Keratinocyte (primary cell): ENCODE measurements around the gene SDF4. TPM values are rescaled to one million over a fixed set of nuclear protein-coding genes. Genes with fewer than 3 reads are reported as not detected.

Experiments
- DNase-seq: peaks from one replicate; pipeline ENCODE4 v3.0.0-alpha.2; 2011; ENCODE audit warnings: low read depth, missing footprints, low spot score
- FAIRE-seq: peaks from 2 replicates; lab custom pipeline; 2011; peaks lifted over from hg19 to GRCh38; lab: Jason Lieb, UNC
- H2AFZ ChIP-seq: 2 replicates; pipeline ENCODE4 v1.6.0; 2012; ENCODE audit warnings: low read length, control low read depth, inconsistent platforms; ENCODE audit not compliant: control insufficient read depth
- H3K27ac ChIP-seq: 2 replicates; pipeline ENCODE4 v1.5.1; 2011; ENCODE audit warnings: low read length; ENCODE audit not compliant: control insufficient read depth, insufficient read depth
- H3K27me3 ChIP-seq: 3 replicates; pipeline ENCODE4 v1.6.0; 2011; ENCODE audit warnings: low read length; ENCODE audit not compliant: control insufficient read depth, insufficient read depth; ENCODE audit errors: extremely low read depth
- H3K36me3 ChIP-seq, 2 experiments: 2 replicates in 1 of 2; 3 replicates in 1 of 2; pipeline ENCODE4 v1.5.1; 2011; ENCODE audit warnings: low read length in 2 of 2, mild to moderate bottlenecking in 1 of 2; ENCODE audit not compliant: control insufficient read depth in 2 of 2, insufficient read depth in 2 of 2; ENCODE audit errors: extremely low read depth in 1 of 2
- H3K4me1 ChIP-seq: 3 replicates; pipeline ENCODE4 v1.5.1; 2011; ENCODE audit warnings: low read length; ENCODE audit not compliant: control insufficient read depth, insufficient read depth; ENCODE audit errors: extremely low read depth
- H3K4me2 ChIP-seq: 3 replicates; pipeline ENCODE4 v1.6.0; 2011; ENCODE audit warnings: low read depth, low read length; ENCODE audit not compliant: control insufficient read depth, insufficient read depth; ENCODE audit errors: extremely low read depth
- H3K4me3 ChIP-seq, 3 experiments: fragments of 200-600 bp in 1 of 3; sonication (generic) in 1 of 3; 2 replicates in 2 of 3; 3 replicates in 1 of 3; pipeline ENCODE4 v1.5.1; 2011 to 2016; ENCODE audit warnings: low read length in 3 of 3, mild to moderate bottlenecking in 3 of 3, control low read depth in 2 of 3, inconsistent platforms in 1 of 3, low read depth in 1 of 3, mixed read lengths in 1 of 3, mixed run types in 1 of 3, moderate library complexity in 1 of 3; ENCODE audit not compliant: control insufficient read depth in 2 of 3, insufficient read depth in 2 of 3; ENCODE audit errors: extremely low read depth in 1 of 3
- H3K79me2 ChIP-seq: 2 replicates; pipeline ENCODE4 v1.6.0; 2012; ENCODE audit warnings: low read length; ENCODE audit not compliant: control insufficient read depth, insufficient read depth
- H3K9ac ChIP-seq: 3 replicates; pipeline ENCODE4 v1.6.0; 2011; ENCODE audit warnings: low read length; ENCODE audit not compliant: control insufficient read depth, insufficient read depth; ENCODE audit errors: extremely low read depth
- H3K9me1 ChIP-seq: 3 replicates; pipeline ENCODE4 v1.6.0; 2011; ENCODE audit warnings: low read length; ENCODE audit not compliant: control insufficient read depth, insufficient read depth; ENCODE audit errors: extremely low read depth
- H3K9me3 ChIP-seq: 2 replicates; pipeline ENCODE4 v1.5.1; 2012; ENCODE audit warnings: low read depth, low read length; ENCODE audit not compliant: control insufficient read depth
- H4K20me1 ChIP-seq: 3 replicates; pipeline ENCODE4 v1.6.0; 2011; ENCODE audit warnings: low read length; ENCODE audit not compliant: control insufficient read depth, insufficient read depth; ENCODE audit errors: extremely low read depth
- EZH2 ChIP-seq: IDR thresholded peaks from one replicate; pipeline ENCODE4 v1.6.1; 2012; ENCODE audit warnings: inconsistent platforms, mild to moderate bottlenecking, low read length, moderate library complexity
- dilution Hi-C: fragments of 300-500 bp; cut with MboI; formaldehyde crosslinking; loops from one replicate; pipeline ENCODE4 v1.7.0; 2020; ENCODE audit warnings: low sequenced_read_pairs; ENCODE audit not compliant: extremely low pct_ligation_motif_present
- polyA minus RNA-seq, 3 experiments: library from RNA; depleted of rRNA, polyadenylated mRNA; stranded (reverse); fragments of >200 nt; gene quantifications; 1 replicate in 1 of 3; 2 replicates in 1 of 3; 3 replicates in 1 of 3; pipeline ENCODE4 v1.2.3, GENCODE V29; 2011
- polyA plus RNA-seq, 5 experiments: library from polyadenylated mRNA; depleted of rRNA in 3 of 5; stranded (reverse) in 3 of 5; stranded (forward) in 1 of 5; unstranded in 1 of 5; fragments of >200 nt; gene quantifications; 1 replicate in 1 of 5; 2 replicates in 3 of 5; 3 replicates in 1 of 5; pipeline versions ENCODE4 v1.2.1 to v1.2.3, GENCODE V29; 2011 to 2012; ENCODE audit warnings: missing spikeins in 2 of 5, low read depth in 1 of 5, low replicate concordance in 1 of 5
- TF ChIP-seq, protein P1 (sequence below), 3 experiments: IDR thresholded peaks in 1 of 3; conservative IDR thresholded peaks in 1 of 3; optimal IDR thresholded peaks in 1 of 3; 2 replicates in 2 of 3; 3 replicates in 1 of 3; pipeline versions ENCODE3 to v1.5.1; 2011; ENCODE audit warnings: low read length in 3 of 3, mild to moderate bottlenecking in 3 of 3, moderate library complexity in 2 of 3, control low read depth in 1 of 3, inconsistent platforms in 1 of 3; ENCODE audit not compliant: insufficient read depth in 2 of 3; ENCODE audit errors: extremely low read depth in 1 of 3

The SDF4 gene, protein sequence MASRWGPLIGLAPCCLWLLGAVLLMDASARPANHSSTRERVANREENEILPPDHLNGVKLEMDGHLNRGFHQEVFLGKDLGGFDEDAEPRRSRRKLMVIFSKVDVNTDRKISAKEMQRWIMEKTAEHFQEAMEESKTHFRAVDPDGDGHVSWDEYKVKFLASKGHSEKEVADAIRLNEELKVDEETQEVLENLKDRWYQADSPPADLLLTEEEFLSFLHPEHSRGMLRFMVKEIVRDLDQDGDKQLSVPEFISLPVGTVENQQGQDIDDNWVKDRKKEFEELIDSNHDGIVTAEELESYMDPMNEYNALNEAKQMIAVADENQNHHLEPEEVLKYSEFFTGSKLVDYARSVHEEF
- polyA plus RNA-seq (63.5 to 103 TPM (median 66.3 TPM) in 3 replicates), polyA minus RNA-seq (25.3 to 111 TPM (median 27.8 TPM) in 3 replicates)
- 139 TPM for polyA plus RNA-seq (2011; ENCODE audit: low read depth)
- polyA plus RNA-seq (2011; cell fraction: cytosol; rRNA removed) = 50.4 and 107 TPM in 2 replicates
- 118 and 153 TPM in 2 replicates for polyA plus RNA-seq (2011; cell fraction: nucleus; rRNA removed)
- 74.7 and 112 TPM in 2 replicates for polyA plus RNA-seq (2012; ENCODE audit: low replicate concordance)
- polyA minus RNA-seq (2011; cell fraction: cytosol; rRNA and poly(A)+ RNA removed) = 104 TPM
- polyA minus RNA-seq (2011; cell fraction: nucleus; rRNA and poly(A)+ RNA removed) = 91.0 and 91.9 TPM in 2 replicates

DNA sequence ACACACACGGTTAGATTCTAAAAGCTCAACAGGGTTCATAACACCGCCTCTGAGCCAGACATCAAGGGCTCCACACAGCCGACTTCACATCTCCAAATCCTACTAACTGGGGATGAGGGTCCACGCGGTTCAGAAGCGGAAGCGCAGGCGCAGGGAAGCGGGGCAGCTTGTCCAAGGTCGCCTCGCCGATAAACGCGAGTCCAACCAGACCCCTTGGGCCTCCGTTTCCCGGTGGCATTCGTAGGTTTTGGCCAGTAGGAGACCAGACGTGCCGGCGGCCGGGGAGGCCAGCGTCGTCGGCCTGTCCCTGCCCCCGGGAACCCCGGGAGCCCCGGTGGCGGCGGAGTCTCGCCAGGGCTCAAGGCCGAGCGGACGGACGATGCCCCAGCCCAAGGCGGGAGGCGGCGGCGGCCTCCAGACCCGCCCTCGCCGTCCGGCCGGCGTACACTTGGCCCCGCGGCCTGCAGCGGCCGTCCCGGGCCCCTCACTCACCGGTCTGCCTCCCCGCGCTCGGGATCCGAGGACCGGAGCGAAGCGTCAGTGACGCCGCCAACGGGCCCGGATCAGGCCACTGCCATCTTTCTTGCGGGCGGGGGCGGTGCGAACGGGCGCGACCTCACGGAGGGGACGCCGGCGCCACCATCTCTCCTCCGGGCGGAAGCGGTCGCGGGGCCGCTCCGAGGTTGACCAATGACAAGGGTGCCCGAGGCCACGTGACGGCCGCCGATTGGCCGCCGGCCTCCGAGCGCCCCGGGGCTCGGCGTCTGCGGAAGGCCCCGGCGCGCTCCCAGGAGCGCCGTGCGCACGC lies at the start of gene SDF4:
Gene SDF4, minus strand, starts transcription at position 602 of the 808 bp plus-strand sequence. CDS start 3,229 bp downstream, outside the sequence.
- no peak for DNase-seq
- Histone ChIP-seq H3K9ac (peak within 1 kb of the TSS; percentile 96), H3K4me1 (peaks cover 8% of the 10 kb centered on the region), H3K9me1 (no peaks in the 10 kb centered on the region), H3K27ac (peak within 1 kb of the TSS; percentile 79), H4K20me1 (no peaks in the 10 kb centered on the region), H3K36me3 (peaks cover 10 to 27% of the 10 kb centered on the region in 2 experiments), H3K9me3 (peaks cover 4% of the 10 kb centered on the region), H2AFZ (peak within 1 kb of the TSS; percentile 68), H3K79me2 (peaks cover 64% of the 10 kb centered on the region), H3K4me2 (peak within 1 kb of the TSS; percentile 92), H3K4me3 (peak within 1 kb of the TSS; percentile 82 to 93 (median 91)), H3K27me3 (no peaks in the 10 kb centered on the region)
- no peak for TF ChIP-seq EZH2
- dilution Hi-C loops = no loop called here
- FAIRE-seq = no peak

DNA sequence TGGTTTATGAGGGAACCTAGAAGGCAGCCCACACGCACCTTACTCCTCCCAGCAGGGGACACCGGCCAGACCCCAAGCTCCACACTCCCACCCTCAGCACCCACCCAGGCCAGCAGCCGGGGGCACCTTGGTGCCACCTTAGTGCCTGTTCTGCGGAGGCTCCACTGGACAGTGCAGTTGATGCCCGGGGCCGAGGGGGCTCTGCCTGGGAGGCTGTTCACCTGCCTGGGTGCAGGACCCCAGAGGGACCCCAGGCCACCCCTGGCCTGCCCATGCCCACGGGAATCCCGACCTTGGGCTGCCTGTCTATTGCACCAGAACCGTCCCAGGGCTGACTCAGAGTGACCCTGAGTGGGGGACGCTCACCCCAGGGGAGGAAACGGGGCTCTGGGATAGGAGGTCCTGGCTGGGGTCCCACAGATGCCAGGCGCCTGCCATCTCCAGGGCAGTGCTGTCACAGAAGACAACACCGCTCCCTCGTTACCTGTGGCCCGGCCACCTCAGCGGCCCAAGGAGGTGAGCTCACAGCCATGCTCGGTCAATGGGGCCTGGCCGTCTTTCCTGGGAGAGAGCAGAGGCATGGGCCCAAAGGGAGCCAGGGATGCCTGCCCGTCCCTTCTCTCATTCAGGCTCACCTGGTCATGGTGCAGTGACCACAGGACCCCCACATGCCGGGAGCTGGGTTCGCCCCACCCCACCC lies 49.1 kb upstream of the SDF4 start:
- no peak for DNase-seq
- Histone ChIP-seq H3K27me3 (no peaks in the 10 kb centered on the region), H4K20me1 (no peaks in the 10 kb centered on the region), H3K9me1 (no peaks in the 10 kb centered on the region), H3K9ac (no peak overlapping the region), H3K4me3 (no peak overlapping the region), H3K79me2 (no peaks in the 10 kb centered on the region), H3K4me1 (peaks cover 12% of the 10 kb centered on the region), H3K36me3 (no peaks in the 10 kb centered on the region), H3K4me2 (no peak overlapping the region), H3K9me3 (no peaks in the 10 kb centered on the region), H3K27ac (no peak overlapping the region), H2AFZ (no peak overlapping the region)
- FAIRE-seq = no peak
- TF ChIP-seq, protein P1, sequence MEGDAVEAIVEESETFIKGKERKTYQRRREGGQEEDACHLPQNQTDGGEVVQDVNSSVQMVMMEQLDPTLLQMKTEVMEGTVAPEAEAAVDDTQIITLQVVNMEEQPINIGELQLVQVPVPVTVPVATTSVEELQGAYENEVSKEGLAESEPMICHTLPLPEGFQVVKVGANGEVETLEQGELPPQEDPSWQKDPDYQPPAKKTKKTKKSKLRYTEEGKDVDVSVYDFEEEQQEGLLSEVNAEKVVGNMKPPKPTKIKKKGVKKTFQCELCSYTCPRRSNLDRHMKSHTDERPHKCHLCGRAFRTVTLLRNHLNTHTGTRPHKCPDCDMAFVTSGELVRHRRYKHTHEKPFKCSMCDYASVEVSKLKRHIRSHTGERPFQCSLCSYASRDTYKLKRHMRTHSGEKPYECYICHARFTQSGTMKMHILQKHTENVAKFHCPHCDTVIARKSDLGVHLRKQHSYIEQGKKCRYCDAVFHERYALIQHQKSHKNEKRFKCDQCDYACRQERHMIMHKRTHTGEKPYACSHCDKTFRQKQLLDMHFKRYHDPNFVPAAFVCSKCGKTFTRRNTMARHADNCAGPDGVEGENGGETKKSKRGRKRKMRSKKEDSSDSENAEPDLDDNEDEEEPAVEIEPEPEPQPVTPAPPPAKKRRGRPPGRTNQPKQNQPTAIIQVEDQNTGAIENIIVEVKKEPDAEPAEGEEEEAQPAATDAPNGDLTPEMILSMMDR (optimal IDR thresholded peaks at IDR 0.05 in 1 of 3, IDR thresholded peaks at IDR 0.05 in 1 of 3, conservative IDR thresholded peaks at IDR 0.05 in 1 of 3; ENCODE audit: extremely low read depth in 1 of 3, insufficient read depth in 2 of 3, low read length in 3 of 3) = no peak
- TF ChIP-seq EZH2 = no peak
- dilution Hi-C loops = no loop called here
